Stimulated activated CD8-positive, alpha-beta memory T cell treated with anti-CD3 and anti-CD28 coated beads, Interleukin-4, amount 100 ng/mL, for 48 hours (primary cell): ENCODE results near the gene IL1RAP.
"Not testable (repeated sequence)": the region's sequence is repeated elsewhere in the genome, so short reads cannot be mapped to it uniquely, and the experiment has no call there.

Source experiments
- DNase-seq: peaks from one replicate; pipeline ENCODE4 v3.0.0-alpha.2; 2020

Gene IL1RAP

GRCh38 chr3:190617185-190617584 is 103.3 kb downstream of the IL1RAP start:
- DNase-seq, result peak; percentile 48

GRCh38 chr3:190618330-190619030 is 104.6 kb downstream of the IL1RAP start:
- DNase-seq, result no peak

GRCh38 chr3:190619353-190619752 is 105.5 kb downstream of the IL1RAP start:
- DNase-seq, result no peak

GRCh38 chr3:190619761-190620160 is 105.9 kb downstream of the IL1RAP start:
- DNase-seq, result no peak

- no peak for DNase-seq
These were observed 107.2 kb downstream of the IL1RAP start for GRCh38 chr3:190620886-190621608.

- DNase-seq, result no peak
These were observed 108.0 kb downstream of the IL1RAP start for GRCh38 chr3:190621927-190622326.

- DNase-seq, result no peak
These were observed 110.4 kb downstream of the IL1RAP start for GRCh38 chr3:190624282-190624681.

GRCh38 chr3:190626951-190627620 is 113.2 kb downstream of the IL1RAP start:
- DNase-seq, result no peak

- no peak for DNase-seq
These were observed 115.2 kb downstream of the IL1RAP start for GRCh38 chr3:190629088-190629487.

GRCh38 chr3:190631295-190631694 is 117.4 kb downstream of the IL1RAP start:
- DNase-seq, result no peak

GRCh38 chr3:190641564-190641963 is 127.7 kb downstream of the IL1RAP start:
- no peak for DNase-seq

GRCh38 chr3:190642016-190642415 is 128.1 kb downstream of the IL1RAP start:
- DNase-seq, result no peak

- no peak for DNase-seq
These were observed 130.2 kb downstream of the IL1RAP start for GRCh38 chr3:190644035-190644434.

- no peak for DNase-seq
These were observed 130.9 kb downstream of the IL1RAP start for GRCh38 chr3:190644766-190645165.

- no peak for DNase-seq
These were observed 132.1 kb downstream of the IL1RAP start for GRCh38 chr3:190645932-190646460.

- DNase-seq, result no peak
These were observed 133.1 kb downstream of the IL1RAP start for GRCh38 chr3:190646996-190647395.

- DNase-seq, result no peak
These were observed 142.0 kb downstream of the IL1RAP start for GRCh38 chr3:190655933-190656332.

- DNase-seq, result no peak
These were observed 144.2 kb downstream of the IL1RAP start for GRCh38 chr3:190658106-190658505.

GRCh38 chr3:190666821-190667220 is 152.9 kb downstream of the IL1RAP start:
- no peak for DNase-seq

- DNase-seq, result no peak
These were observed 157.8 kb downstream of the IL1RAP start for GRCh38 chr3:190671658-190672057.

- no peak for DNase-seq
These were observed 159.3 kb downstream of the IL1RAP start for GRCh38 chr3:190673148-190673547.

- DNase-seq, result no peak
These were observed 162.6 kb downstream of the IL1RAP start for GRCh38 chr3:190676481-190676880.

- DNase-seq, result no peak
These were observed 163.1 kb downstream of the IL1RAP start for GRCh38 chr3:190677001-190677400.

- DNase-seq, result not testable (repeated sequence)
These were observed 164.0 kb downstream of the IL1RAP start for GRCh38 chr3:190677868-190678267.
